CD14-positive monocyte (primary cell): ENCODE results near the gene ZNF174. TPM values are rescaled to one million over a fixed set of nuclear protein-coding genes. Genes with fewer than 3 reads are reported as not detected.

ENCODE experiments used
- DNase-seq, 3 donors: peaks; one replicate each; pipeline ENCODE4 v3.0.0-alpha.2; 2011 to 2022
- H2AFZ ChIP-seq: 2 replicates; pipeline ENCODE4 v1.6.0; 2012; ENCODE audit warnings: mild to moderate bottlenecking, low read depth, low read length, inconsistent platforms; ENCODE audit not compliant: insufficient read depth, poor library complexity, severe bottlenecking
- H3K27ac ChIP-seq, 2 donors: 1 replicate in 1 of 2; 2 replicates in 1 of 2; pipeline ENCODE4 v1.5.1; 2012 to 2013; ENCODE audit warnings: low read length in 2 of 2, control low read depth in 1 of 2, inconsistent platforms in 1 of 2, low read depth in 1 of 2, mild to moderate bottlenecking in 1 of 2
- H3K27me3 ChIP-seq, 2 donors: one replicate each; pipeline versions ENCODE4 v1.6.0 to v1.6.1; 2011 to 2013; ENCODE audit warnings: low read length in 2 of 2; ENCODE audit not compliant: control insufficient read depth in 2 of 2, insufficient read depth in 2 of 2
- H3K36me3 ChIP-seq, 2 donors: replicated peaks in 1 of 2; 1 replicate in 1 of 2; 2 replicates in 1 of 2; pipeline versions ENCODE4 v1.5.1 to v1.6.1; 2012 to 2013; ENCODE audit warnings: low read length in 2 of 2, control low read depth in 1 of 2, inconsistent platforms in 1 of 2, mild to moderate bottlenecking in 1 of 2; ENCODE audit not compliant: insufficient read depth in 2 of 2, control insufficient read depth in 1 of 2
- H3K4me1 ChIP-seq, 2 donors: 1 replicate in 1 of 2; 2 replicates in 1 of 2; pipeline versions ENCODE4 v1.5.1 to v1.6.1; 2012 to 2013; ENCODE audit warnings: low read length in 2 of 2, control low read depth in 1 of 2, inconsistent platforms in 1 of 2, mild to moderate bottlenecking in 1 of 2, moderate library complexity in 1 of 2; ENCODE audit not compliant: insufficient read depth in 2 of 2, control insufficient read depth in 1 of 2
- H3K4me2 ChIP-seq: replicated peaks from 2 replicates; pipeline ENCODE3; 2012; ENCODE audit warnings: low read length, moderate library complexity, mild to moderate bottlenecking; ENCODE audit not compliant: poor library complexity, severe bottlenecking; ENCODE audit errors: extremely low read depth
- H3K4me3 ChIP-seq, 3 experiments: fragments of 200-600 bp in 1 of 3; sonication (generic) in 1 of 3; replicated peaks in 1 of 3; 1 replicate in 2 of 3; 2 replicates in 1 of 3; pipeline ENCODE4 v1.5.1; 2011 to 2013; ENCODE audit warnings: low read length in 3 of 3, mild to moderate bottlenecking in 3 of 3, control low read depth in 2 of 3, low read depth in 2 of 3, inconsistent platforms in 1 of 3, moderate library complexity in 1 of 3
- H3K79me2 ChIP-seq: 2 replicates; pipeline ENCODE4 v1.6.0; 2012; ENCODE audit warnings: mild to moderate bottlenecking, control low read depth, inconsistent platforms, low read length, moderate library complexity; ENCODE audit not compliant: insufficient read depth
- H3K9ac ChIP-seq: 2 replicates; pipeline ENCODE4 v1.6.0; 2017; ENCODE audit warnings: low read length, mild to moderate bottlenecking; ENCODE audit not compliant: insufficient read depth, poor library complexity, severe bottlenecking
- H3K9me3 ChIP-seq, 2 donors: replicated peaks in 1 of 2; 1 replicate in 1 of 2; 2 replicates in 1 of 2; pipeline versions ENCODE4 v1.5.1 to v1.6.1; 2012 to 2013; ENCODE audit warnings: low read length in 2 of 2, control low read depth in 1 of 2; ENCODE audit not compliant: control insufficient read depth in 1 of 2, insufficient read depth in 1 of 2
- H4K20me1 ChIP-seq: 2 replicates; pipeline ENCODE4 v1.6.0; 2012; ENCODE audit warnings: mild to moderate bottlenecking, low read length, control low read depth, moderate library complexity; ENCODE audit not compliant: insufficient read depth
- H3K27ac Mint-ChIP-seq, 7 donors: one replicate each; pipeline ENCODE4 v1.8.0; 2020; ENCODE audit warnings: mild to moderate bottlenecking in 7 of 7, mixed read lengths in 7 of 7, moderate library complexity in 6 of 7, inconsistent platforms in 2 of 7
- H3K27me3 Mint-ChIP-seq, 3 donors: one replicate each; pipeline ENCODE4 v1.8.0; 2021 to 2022; ENCODE audit warnings: low read depth in 3 of 3, mild to moderate bottlenecking in 3 of 3, mixed read lengths in 3 of 3, moderate library complexity in 3 of 3, inconsistent platforms in 1 of 3
- H3K36me3 Mint-ChIP-seq, 2 donors: one replicate each; pipeline ENCODE4 v1.8.0; 2020; ENCODE audit warnings: mixed read lengths in 2 of 2, inconsistent platforms in 1 of 2, mild to moderate bottlenecking in 1 of 2
- H3K4me1 Mint-ChIP-seq: one replicate; pipeline ENCODE4 v1.8.0; 2020; ENCODE audit warnings: mild to moderate bottlenecking, mixed read lengths
- H3K4me3 Mint-ChIP-seq, 2 donors: one replicate each; pipeline ENCODE4 v1.8.0; 2020; ENCODE audit warnings: mild to moderate bottlenecking in 2 of 2, mixed read lengths in 2 of 2, moderate library complexity in 1 of 2
- H3K9me3 Mint-ChIP-seq, 7 donors: one replicate each; pipeline ENCODE4 v1.8.0; 2020 to 2022; ENCODE audit warnings: mixed read lengths in 7 of 7, mild to moderate bottlenecking in 6 of 7, moderate library complexity in 6 of 7, inconsistent platforms in 2 of 7
- CTCF ChIP-seq: fragments of 200-600 bp; IDR thresholded peaks from one replicate; pipeline ENCODE4 v1.8.0; 2022; ENCODE audit warnings: antibody characterized with exemption, mild to moderate bottlenecking
- WGBS: methylation state at CpG from one replicate; pipeline ENCODE4 v1.1.5; 2013; ENCODE audit warnings: missing lambda C conversion rate; ENCODE audit not compliant: insufficient coverage; 5-methylcytosine and 5-hydroxymethylcytosine counted together
- intact Hi-C, 2 donors: fragments of 100-400 bp; cut with micrococcal nuclease; formaldehyde crosslinking; loops; one replicate each; pipeline versions ENCODE4 v1.15.0 to v1.15.1; 2023
- polyA plus RNA-seq, 3 donors: library from polyadenylated mRNA; depleted of rRNA in 1 of 3; unstranded in 2 of 3; stranded (reverse) in 1 of 3; fragments of 300-500 nt in 2 of 3; fragments of >200 nt in 1 of 3; fragmentation: Illumina TruSeq in 2 of 3; gene quantifications; 1 replicate in 2 of 3; 2 replicates in 1 of 3; pipeline ENCODE4 v1.2.3, GENCODE V29; 2012 to 2021

The ZNF174 gene
- polyA plus RNA-seq, 3 donors, result 2.5 to 5.6 (median 4.9) TPM

GRCh38 chr16:3362931-3363330 is 38.1 kb upstream of the ZNF174 start:
- no peak for TF ChIP-seq CTCF
- H3K9ac ChIP-seq, result no peak overlapping the region
- H3K9me3 ChIP-seq, result peaks cover 40 to 41% of the 10 kb centered on the region in 2 donors
- H4K20me1 ChIP-seq, result no peaks in the 10 kb centered on the region
- Mint-ChIP-seq H3K36me3 (peaks cover 3 to 5% of the 10 kb centered on the region in 2 donors), H3K4me1 (peaks cover 12% of the 10 kb centered on the region), H3K27ac (no peak overlapping the region), H3K4me3 (peak overlapping the region in 1 of 2 donors; percentile 23), H3K9me3 (peaks cover 21 to 55% (median 36%) of the 10 kb centered on the region in 7 donors), H3K27me3 (peaks cover 8 to 22% (median 13%) of the 10 kb centered on the region in 3 donors)
- peaks cover 0 to 6% of the 10 kb centered on the region in 2 donors for H3K27me3 ChIP-seq
- no peaks in the 10 kb centered on the region for H3K79me2 ChIP-seq
- H3K27ac ChIP-seq, result no peak overlapping the region
- H3K36me3 ChIP-seq, result no peaks in the 10 kb centered on the region
- intact Hi-C loops, result no loop called here
- H2AFZ ChIP-seq, result no peak overlapping the region
- H3K4me3 ChIP-seq, result no peak overlapping the region
- DNase-seq, result no peak
- H3K4me1 ChIP-seq, result peaks cover 10 to 11% of the 10 kb centered on the region in 2 donors
- no peak overlapping the region for H3K4me2 ChIP-seq

GRCh38 chr16:3363793-3364192 is 37.2 kb upstream of the ZNF174 start:
- H3K4me1 ChIP-seq, result peaks cover 10 to 11% of the 10 kb centered on the region in 2 donors
- peaks cover 3 to 5% of the 10 kb centered on the region in 2 donors for H3K36me3 Mint-ChIP-seq
- peaks cover 12% of the 10 kb centered on the region for H3K4me1 Mint-ChIP-seq
- no peak overlapping the region for H3K27ac ChIP-seq
- intact Hi-C loops, result no loop called here
- TF ChIP-seq CTCF, result no peak
- H3K27me3 ChIP-seq, result peaks cover 0 to 6% of the 10 kb centered on the region in 2 donors
- H3K9me3 ChIP-seq, result peaks cover 41 to 42% of the 10 kb centered on the region in 2 donors
- H3K79me2 ChIP-seq, result no peaks in the 10 kb centered on the region
- H3K4me3 Mint-ChIP-seq, result no peak overlapping the region
- no peak overlapping the region for H3K9ac ChIP-seq
- H4K20me1 ChIP-seq, result no peaks in the 10 kb centered on the region
- no peak overlapping the region for H3K4me3 ChIP-seq
- no peaks in the 10 kb centered on the region for H3K36me3 ChIP-seq
- H3K27ac Mint-ChIP-seq, result no peak overlapping the region
- no peak overlapping the region for H3K4me2 ChIP-seq
- peaks cover 21 to 53% (median 33%) of the 10 kb centered on the region in 7 donors for H3K9me3 Mint-ChIP-seq
- H3K27me3 Mint-ChIP-seq, result peaks cover 10 to 19% (median 15%) of the 10 kb centered on the region in 3 donors
- DNase-seq, result no peak
- WGBS, result 90% methylated on average over 2 of the region's 7 CpGs
- H2AFZ ChIP-seq, result no peak overlapping the region
